Activated naive CD4-positive, alpha-beta T cell (primary cell): Measurements from ENCODE around the gene RECQL5.

Source experiments
- DNase-seq, 4 experiments: peaks; one replicate each; lab custom pipeline; 2025; lab: John Stamatoyannopoulos, UW

Gene RECQL5

DNA sequence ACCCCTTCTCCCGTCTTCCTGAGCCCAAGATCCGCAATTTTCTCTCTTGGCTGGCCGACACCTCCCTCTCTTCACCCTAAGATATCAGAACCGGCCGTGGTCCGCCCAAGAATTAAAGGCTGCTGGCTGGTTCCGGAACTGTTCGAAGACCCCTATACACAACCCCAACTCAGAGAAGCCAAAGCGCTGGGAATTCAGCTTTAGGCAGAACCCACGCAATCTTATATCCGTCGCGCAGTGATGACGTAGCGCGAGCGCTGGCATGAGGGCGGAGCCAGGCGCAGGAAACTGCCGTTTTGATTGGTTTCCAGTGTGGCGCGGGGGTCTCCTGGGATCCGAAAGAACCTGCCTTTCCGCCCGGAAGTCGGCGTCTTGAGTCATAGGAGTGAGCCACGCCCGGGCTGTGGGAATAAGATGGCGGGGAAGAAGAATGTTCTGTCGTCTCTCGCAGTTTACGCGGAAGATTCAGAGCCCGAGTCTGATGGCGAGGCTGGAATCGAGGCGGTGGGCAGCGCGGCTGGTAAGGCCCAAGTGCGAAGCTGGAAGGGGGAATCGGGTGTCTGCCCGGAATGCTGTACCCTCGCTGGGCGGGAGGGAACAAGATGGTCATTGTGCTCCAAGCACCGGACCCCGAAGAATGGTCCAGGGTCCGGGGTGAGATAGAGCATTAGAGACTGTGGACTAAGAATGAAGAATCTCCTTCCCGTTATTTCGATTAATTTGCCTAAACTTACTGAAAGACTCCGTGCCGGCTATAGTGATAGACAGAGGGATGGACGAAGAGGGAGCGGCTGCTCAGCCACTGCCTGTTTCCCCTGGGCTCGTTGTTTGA, at the start of gene RECQL5, which contains the start of gene SAP30BP:
TSS of gene RECQL5 (minus strand) at position 196 of the 832 bp plus-strand sequence. CDS start 597 bp downstream, outside the sequence.
TSS of gene SAP30BP (plus strand) at position 380 of the 832 bp plus-strand sequence. CDS start at position 415, 35 bp downstream.
- DNase-seq, result peak; percentile 93 to 97 (median 96)

DNA sequence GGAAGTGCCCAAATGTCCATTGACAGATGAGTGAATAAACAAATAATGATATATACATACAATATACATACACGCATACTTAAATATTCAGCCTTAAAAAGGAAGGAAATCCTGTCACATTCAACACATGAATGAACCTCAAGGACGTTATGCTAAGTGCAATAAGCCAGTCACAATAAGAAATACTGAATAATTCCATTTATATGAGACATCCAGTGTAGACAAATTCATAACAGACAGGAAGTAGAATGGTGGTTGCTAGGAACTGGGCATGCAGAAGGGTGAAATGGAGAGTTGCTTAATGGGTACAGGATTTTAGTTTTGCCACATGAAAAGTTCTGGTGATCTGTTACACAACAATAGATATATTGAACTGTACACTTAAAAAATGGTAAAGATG, 45.5 kb upstream of the RECQL5 start:
- no peak for DNase-seq

GRCh38 chr17:75707079-75707571, 40.2 kb upstream of the RECQL5 start:
- no peak for DNase-seq

DNA sequence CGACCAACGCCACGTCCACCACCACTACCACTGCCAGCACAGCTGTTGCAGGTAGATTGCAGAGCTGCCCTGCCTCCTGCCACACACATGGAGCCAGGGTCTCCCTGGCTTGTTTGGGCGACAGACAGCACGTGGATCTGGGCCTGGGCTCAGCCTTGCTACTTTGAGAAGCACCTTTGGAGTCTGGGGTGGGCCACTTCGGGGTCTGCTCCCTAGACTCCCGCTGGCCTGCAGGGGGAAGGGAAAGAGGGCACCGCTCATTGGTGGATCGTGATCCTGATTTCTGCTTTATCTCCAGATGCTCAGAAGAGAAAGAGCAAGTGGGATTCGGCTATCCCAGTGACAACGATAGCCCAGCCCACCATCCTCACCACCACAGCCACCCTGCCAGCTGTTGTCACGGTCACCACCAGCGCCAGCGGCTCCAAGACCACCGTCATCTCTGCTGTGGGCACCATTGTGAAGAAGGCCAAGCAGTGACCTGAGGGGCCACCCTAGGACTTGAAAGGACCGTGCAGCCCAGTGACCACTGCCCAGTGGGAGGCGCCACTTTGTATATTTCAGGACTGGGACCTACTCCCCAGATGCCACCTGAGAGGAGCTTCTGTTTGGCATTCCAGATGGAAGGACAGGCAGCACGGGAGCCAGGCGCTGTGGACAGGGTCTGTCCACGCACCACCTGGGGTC, 39.2 kb upstream of the RECQL5 start:
- DNase-seq, result no peak

- no peak for DNase-seq
These were observed 38.3 kb upstream of the RECQL5 start for GRCh38 chr17:75704963-75705875.

DNA sequence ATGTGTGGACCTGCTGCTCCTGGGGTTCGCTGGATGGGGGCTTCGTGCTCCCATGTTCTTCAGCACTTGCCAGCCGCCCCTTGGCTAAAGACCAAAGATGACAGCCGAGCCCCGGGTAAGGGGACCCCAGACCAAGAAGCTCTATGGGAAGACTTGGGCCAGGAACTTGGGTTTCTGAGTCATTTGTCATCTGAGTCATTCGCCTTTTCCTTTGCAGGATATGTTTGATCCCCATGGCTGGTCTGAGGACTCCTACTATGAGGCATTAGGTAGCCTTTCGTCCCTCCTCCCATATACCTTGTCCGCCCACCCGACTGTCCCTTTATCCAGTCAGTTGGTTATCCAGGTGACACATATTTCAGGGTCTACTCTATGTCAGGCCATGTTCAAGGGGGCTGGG, 36.6 kb upstream of the RECQL5 start:
- DNase-seq, result no peak

- DNase-seq, result no peak
These were observed 36.2 kb upstream of the RECQL5 start for GRCh38 chr17:75703191-75703590.

GRCh38 chr17:75701288-75701687, 34.3 kb upstream of the RECQL5 start:
- DNase-seq, result no peak

DNA sequence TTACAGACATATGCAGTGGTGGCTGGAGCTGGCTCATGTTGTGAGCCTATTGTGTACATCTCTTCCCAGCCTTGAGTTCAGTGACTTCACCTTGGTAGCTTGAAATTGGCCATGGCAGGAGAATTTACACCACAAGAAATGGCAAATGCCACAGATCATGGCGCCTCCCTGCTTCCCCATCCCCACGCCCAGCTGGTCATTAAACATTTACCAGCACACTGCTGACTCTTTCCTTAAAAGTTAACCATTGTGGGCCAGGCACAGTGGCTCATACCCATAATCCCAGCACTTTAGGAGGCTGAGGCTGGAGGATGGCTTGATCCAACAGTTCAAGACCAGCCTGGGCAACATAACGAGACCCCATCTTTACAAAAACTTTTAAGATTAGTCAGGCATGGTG, 31.7 kb upstream of the RECQL5 start:
- DNase-seq, result no peak

GRCh38 chr17:75697651-75698291, 30.8 kb upstream of the RECQL5 start:
- DNase-seq, result no peak

DNA sequence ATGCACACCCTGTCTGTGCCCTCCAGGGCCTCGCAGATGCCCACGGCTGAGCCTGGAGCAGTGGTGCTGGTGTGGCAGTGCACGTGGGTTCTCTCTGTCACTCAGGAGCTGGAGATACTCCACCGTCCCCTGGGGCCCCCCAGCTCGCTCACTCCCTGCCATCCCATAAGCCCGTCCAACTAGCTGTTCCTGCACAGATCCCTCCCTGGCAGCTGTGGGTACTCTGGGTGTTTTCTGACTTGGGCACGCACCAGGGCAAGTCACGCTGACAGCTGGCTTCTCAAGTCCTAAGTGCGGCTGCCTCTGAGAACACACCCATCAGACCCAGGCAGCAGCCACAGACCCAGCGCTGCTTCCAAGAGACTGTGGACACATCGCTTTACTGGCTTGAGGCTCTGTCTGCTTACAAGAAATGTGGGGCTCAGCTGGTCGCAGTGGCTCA, 28.9 kb upstream of the RECQL5 start:
- DNase-seq, result no peak

GRCh38 chr17:75695141-75695829, 28.3 kb upstream of the RECQL5 start:
- DNase-seq, result no peak

DNA sequence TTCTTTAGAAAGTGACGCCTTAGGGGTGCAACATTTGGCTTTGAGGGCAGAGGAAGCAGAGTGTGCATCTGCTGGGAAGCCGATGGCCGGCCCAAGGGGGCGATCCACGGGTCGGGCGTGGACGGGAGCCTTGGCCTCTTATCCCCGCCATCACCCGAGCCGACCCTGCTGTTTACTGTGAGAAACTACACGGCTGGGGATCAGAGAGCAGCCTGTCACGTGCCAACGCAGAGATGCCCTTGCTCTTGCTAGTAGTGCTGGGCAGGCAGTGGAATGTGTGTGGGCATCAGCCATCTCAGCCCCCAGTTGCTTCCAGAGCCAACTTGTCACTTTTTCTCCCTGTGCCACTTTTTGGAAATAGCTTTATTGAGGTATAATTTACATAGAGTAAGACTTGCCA, 27.6 kb upstream of the RECQL5 start:
- no peak for DNase-seq

GRCh38 chr17:75693500-75694481, 26.8 kb upstream of the RECQL5 start:
- no peak for DNase-seq

DNA sequence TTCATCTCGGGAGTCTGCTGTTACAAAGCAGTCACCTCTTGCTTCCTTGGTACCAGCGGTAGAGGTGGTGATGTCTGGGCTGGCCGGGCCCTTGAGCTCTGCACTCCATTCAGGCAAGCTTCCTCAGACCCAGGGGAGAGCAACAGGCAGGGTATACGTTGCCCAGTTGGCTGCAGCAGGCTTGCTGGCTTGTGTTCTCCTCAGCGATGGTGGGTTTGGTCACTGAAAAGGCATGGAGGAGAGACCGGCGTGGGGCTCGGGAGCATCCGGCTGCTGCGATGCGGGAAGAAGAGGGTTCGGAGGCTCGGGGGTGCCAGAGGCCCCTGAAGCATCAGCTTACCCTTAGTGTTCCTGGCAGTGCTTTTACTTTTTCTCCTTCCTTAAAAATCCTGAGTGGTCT, 26.0 kb upstream of the RECQL5 start:
- no peak for DNase-seq

DNA sequence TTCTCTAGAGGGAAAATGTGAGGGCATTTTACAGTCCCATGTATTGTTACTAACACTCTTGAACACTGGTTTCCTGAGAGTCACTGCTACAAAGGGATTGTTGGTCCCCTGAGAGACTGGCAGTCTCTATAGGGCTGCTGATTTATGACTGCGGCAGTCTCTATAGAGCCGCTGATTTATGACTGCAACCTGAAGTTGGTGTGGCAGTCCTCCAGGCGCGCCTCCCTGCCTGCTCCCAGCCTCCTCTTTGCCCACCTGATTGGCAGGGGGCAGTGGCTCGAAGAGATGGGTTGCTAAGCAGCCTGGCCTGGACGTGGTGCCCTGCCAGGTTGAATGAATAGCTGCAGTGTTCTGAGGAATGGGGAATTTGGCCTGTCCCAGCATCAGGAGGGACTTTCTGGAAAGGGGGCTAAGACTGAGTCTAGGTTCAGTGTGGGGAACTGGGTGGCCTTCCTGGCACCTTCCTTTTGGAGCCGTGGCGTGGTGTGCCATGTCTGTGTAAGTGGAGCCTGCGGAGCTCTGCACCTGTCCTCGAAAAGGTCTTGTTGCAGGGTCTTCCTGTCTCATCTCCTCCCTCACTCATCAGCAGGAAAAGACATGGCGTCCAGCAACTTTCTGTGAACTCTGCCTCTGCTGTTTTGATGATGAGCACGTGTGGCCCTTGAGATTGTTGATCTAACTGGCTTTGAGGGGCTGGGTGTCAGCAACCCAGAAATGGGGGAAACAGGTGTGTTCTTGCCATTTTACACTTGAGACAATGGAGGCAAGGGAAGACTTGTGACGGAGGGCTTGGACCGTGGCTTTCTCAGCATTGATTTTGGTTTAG, 25.1 kb upstream of the RECQL5 start:
- DNase-seq, result no peak

- DNase-seq, result no peak
These were observed 24.4 kb upstream of the RECQL5 start for GRCh38 chr17:75691371-75691791.

DNA sequence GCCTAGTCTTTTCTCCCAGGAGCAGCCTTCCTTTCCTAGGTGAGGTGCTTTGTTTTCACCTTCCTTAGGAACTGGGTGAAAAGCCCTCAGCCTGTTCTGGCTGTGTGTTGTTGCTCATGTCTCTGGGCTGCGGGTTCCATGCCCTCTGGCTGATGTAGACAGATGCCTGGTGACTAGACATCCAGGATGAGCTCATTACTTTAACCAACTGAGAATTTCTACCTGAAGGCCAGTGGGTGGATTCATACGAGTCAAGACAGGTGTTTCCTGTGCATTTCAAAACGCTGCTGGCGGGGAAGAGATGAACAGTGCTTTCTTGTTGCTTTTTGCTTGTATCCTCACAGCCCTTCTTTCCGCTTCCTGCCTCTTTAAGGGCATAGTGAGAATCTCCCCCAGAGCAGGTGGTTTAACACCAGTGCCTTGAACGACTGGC, 22.5 kb upstream of the RECQL5 start:
- DNase-seq, result peak in 2 of 4 experiments; percentile 18 to 31
